Measurements from ENCODE around the gene MIA. TPM values are rescaled to one million over a fixed set of nuclear protein-coding genes. Genes with fewer than 3 reads are reported as not detected.

MIA gene
- total and polyA plus RNA-seq, 2 experiments from 2014 or later: not detected

DNA sequence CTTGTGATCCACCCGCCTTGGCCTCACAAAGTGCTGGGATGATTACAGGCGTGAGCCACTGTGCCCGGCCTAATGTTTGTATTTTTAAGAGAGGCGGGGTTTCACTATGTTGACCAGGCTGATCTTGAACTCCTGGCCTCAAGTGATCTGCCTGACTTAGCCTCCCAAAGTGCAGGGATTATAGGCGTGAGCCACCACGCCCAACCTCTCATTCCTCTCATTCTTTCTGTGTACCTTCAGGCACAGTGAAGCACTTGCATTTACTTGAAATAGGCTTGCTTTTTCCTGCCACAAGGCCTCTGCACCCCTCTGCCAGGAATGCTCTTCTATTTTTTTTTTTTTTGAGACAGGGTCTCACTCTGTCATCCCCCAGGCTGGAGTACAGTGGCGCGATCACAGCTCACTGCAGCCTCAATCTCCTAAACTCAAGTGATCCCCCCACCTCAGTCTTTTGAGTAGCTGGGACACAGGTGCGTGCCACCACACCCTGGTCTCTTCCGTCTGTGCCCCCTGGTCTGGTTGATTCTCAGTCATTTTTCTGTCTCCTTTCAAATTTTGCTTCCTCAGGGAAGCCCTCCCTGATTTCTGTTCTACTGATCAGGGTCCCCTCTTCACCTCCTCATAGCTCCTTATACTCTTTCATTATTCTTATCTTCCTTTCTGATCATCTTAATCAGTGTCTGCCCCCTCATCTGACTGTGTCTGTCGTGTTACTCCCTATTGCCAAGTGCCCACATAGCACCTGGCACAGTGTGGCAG lies 40.1 kb upstream of the MIA start:
- peaks cover 25% of the 10 kb centered on the region for H3K36me3 ChIP-seq (ENCODE audit: low read depth)

GRCh38 chr19:40736661-40737060 lies 38.7 kb upstream of the MIA start:
- peaks cover 15% of the 10 kb centered on the region for H3K36me3 ChIP-seq (ENCODE audit: low read depth)
- H3K4me3 ChIP-seq: no peak overlapping the region
- TF ChIP-seq EZH2 (IDR thresholded peaks at IDR 0.05; ENCODE audit: insufficient read depth, poor library complexity, severe bottlenecking): no peak
- TF ChIP-seq EZH2phosphoT487 (IDR thresholded peaks at IDR 0.05; ENCODE audit: insufficient read depth, low read depth): no peak
- no peak overlapping the region for H3K9ac ChIP-seq
- in situ Hi-C loops (cut with MboI): no loop called here
- H4K20me1 ChIP-seq (ENCODE audit: insufficient read depth): no peaks in the 10 kb centered on the region
- H2AFZ ChIP-seq: no peak overlapping the region
- peaks cover 16% of the 10 kb centered on the region for H3K4me1 ChIP-seq (ENCODE audit: insufficient read depth)
- H3K27ac ChIP-seq: no peak overlapping the region
- no peaks in the 10 kb centered on the region for H3K79me2 ChIP-seq (ENCODE audit: insufficient read depth)
- H3K4me2 ChIP-seq (ENCODE audit: unreplicated experiment): no peak overlapping the region
- no peak for DNase-seq
- H3K9me2 ChIP-seq (ENCODE audit: insufficient read depth): no peaks in the 10 kb centered on the region
- H3F3A ChIP-seq (ENCODE audit: insufficient read depth): peaks cover 31% of the 10 kb centered on the region
- WGBS, 2 experiments (ENCODE audit: low coverage in 1 of 2, low lambda C conversion rate in 2 of 2, missing lambda C conversion rate in 2 of 2): 91 to 92% methylated on average over 9 of the region's 9 CpGs
- H3K9me3 ChIP-seq (ENCODE audit: low read depth): no peaks in the 10 kb centered on the region
- H3K27me3 ChIP-seq (replicated peaks; ENCODE audit: insufficient read depth): no peaks in the 10 kb centered on the region

More for the DNA sequence above, 40.1 kb upstream of the MIA start:
- no peak overlapping the region for H3K4me2 ChIP-seq (ENCODE audit: unreplicated experiment)
- H3K4me1 ChIP-seq (ENCODE audit: insufficient read depth): peaks cover 5% of the 10 kb centered on the region
- no peak for DNase-seq
- in situ Hi-C loops (cut with MboI): no loop called here
- H3K9ac ChIP-seq: no peak overlapping the region
- no peaks in the 10 kb centered on the region for H3K79me2 ChIP-seq (ENCODE audit: insufficient read depth)
- 95% methylated on average over 11 of the region's 11 CpGs for WGBS, 2 experiments (ENCODE audit: low coverage in 1 of 2, low lambda C conversion rate in 2 of 2, missing lambda C conversion rate in 2 of 2)
- peaks cover 20% of the 10 kb centered on the region for H3F3A ChIP-seq (ENCODE audit: insufficient read depth)
- H2AFZ ChIP-seq: no peak overlapping the region
- H3K27ac ChIP-seq: no peak overlapping the region
- no peak overlapping the region for H3K4me3 ChIP-seq
- no peaks in the 10 kb centered on the region for H3K9me3 ChIP-seq (ENCODE audit: low read depth)
- H3K27me3 ChIP-seq (replicated peaks; ENCODE audit: insufficient read depth): no peaks in the 10 kb centered on the region
- H4K20me1 ChIP-seq (ENCODE audit: insufficient read depth): no peaks in the 10 kb centered on the region
- TF ChIP-seq EZH2phosphoT487 (IDR thresholded peaks at IDR 0.05; ENCODE audit: insufficient read depth, low read depth) (no peak), EZH2 (IDR thresholded peaks at IDR 0.05; ENCODE audit: insufficient read depth, poor library complexity, severe bottlenecking) (no peak)
- H3K9me2 ChIP-seq (ENCODE audit: insufficient read depth): no peaks in the 10 kb centered on the region

DNA sequence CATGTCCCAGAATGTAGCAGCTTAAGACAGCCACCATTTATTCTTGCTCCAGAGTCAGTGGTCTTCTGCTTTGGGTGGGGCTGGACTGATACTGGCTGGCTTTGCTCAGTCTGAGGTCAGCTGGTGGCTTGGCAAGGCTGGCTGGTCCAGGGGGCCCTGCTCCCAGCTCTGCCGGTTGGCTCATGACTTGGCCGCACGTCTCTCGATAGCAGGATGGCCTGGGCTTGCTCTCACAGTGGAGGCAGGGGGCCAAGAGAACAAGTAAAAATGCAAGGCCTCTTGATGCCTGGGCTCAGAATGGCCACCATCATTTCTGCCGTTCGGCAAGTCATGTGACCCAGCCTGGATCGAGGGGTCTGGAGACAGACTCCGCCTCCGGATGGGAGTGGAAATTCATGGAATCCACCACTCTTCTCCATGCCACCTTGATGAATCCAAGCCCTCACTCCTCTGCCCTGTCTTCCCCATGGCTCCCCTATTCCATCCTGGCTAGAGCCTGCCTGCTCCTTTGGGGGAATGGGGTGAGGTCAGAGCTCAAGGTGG lies 38.1 kb upstream of the MIA start:
- no peak overlapping the region for H3K4me3 ChIP-seq
- no peaks in the 10 kb centered on the region for H3K27me3 ChIP-seq (replicated peaks; ENCODE audit: insufficient read depth)
- no peaks in the 10 kb centered on the region for H3K79me2 ChIP-seq (ENCODE audit: insufficient read depth)
- TF ChIP-seq EZH2 (IDR thresholded peaks at IDR 0.05; ENCODE audit: insufficient read depth, poor library complexity, severe bottlenecking): no peak
- TF ChIP-seq EZH2phosphoT487 (IDR thresholded peaks at IDR 0.05; ENCODE audit: insufficient read depth, low read depth): no peak
- H4K20me1 ChIP-seq (ENCODE audit: insufficient read depth): no peaks in the 10 kb centered on the region
- H3K36me3 ChIP-seq (ENCODE audit: low read depth): peaks cover 15% of the 10 kb centered on the region
- no peak overlapping the region for H3K9ac ChIP-seq
- no peak overlapping the region for H3K27ac ChIP-seq
- DNase-seq: no peak
- peaks cover 16% of the 10 kb centered on the region for H3K4me1 ChIP-seq (ENCODE audit: insufficient read depth)
- H3F3A ChIP-seq (ENCODE audit: insufficient read depth): peaks cover 31% of the 10 kb centered on the region
- no peak overlapping the region for H2AFZ ChIP-seq
- H3K9me3 ChIP-seq (ENCODE audit: low read depth): no peaks in the 10 kb centered on the region
- in situ Hi-C loops (cut with MboI): no loop called here
- no peak overlapping the region for H3K4me2 ChIP-seq (ENCODE audit: unreplicated experiment)
- WGBS, 2 experiments (ENCODE audit: low coverage in 1 of 2, low lambda C conversion rate in 2 of 2, missing lambda C conversion rate in 2 of 2): 55 to 59% methylated on average over 9 of the region's 9 CpGs
- no peaks in the 10 kb centered on the region for H3K9me2 ChIP-seq (ENCODE audit: insufficient read depth)

GRCh38 chr19:40739030-40739839 lies 36.1 kb upstream of the MIA start:
- 54 to 58% methylated on average over 22 of the region's 22 CpGs for WGBS, 2 experiments (ENCODE audit: low coverage in 1 of 2, low lambda C conversion rate in 2 of 2, missing lambda C conversion rate in 2 of 2)
- peak overlapping the region; percentile 96 for H3K27ac ChIP-seq

More at GRCh38 chr19:40739030-40739839, 36.1 kb upstream of the MIA start:
- H3F3A ChIP-seq (ENCODE audit: insufficient read depth): peaks cover 31% of the 10 kb centered on the region
- H3K79me2 ChIP-seq (ENCODE audit: insufficient read depth): no peaks in the 10 kb centered on the region
- no peak for TF ChIP-seq EZH2 (IDR thresholded peaks at IDR 0.05; ENCODE audit: insufficient read depth, poor library complexity, severe bottlenecking)
- no peak for TF ChIP-seq EZH2phosphoT487 (IDR thresholded peaks at IDR 0.05; ENCODE audit: insufficient read depth, low read depth)
- H2AFZ ChIP-seq: no peak overlapping the region
- H4K20me1 ChIP-seq (ENCODE audit: insufficient read depth): no peaks in the 10 kb centered on the region
- no peaks in the 10 kb centered on the region for H3K9me2 ChIP-seq (ENCODE audit: insufficient read depth)
- H3K9ac ChIP-seq: peak overlapping the region; percentile 84
- in situ Hi-C loops (cut with MboI): no loop called here
- no peaks in the 10 kb centered on the region for H3K9me3 ChIP-seq (ENCODE audit: low read depth)
- no peaks in the 10 kb centered on the region for H3K27me3 ChIP-seq (replicated peaks; ENCODE audit: insufficient read depth)
- H3K4me1 ChIP-seq (ENCODE audit: insufficient read depth): peaks cover 16% of the 10 kb centered on the region
- no peak for DNase-seq
- peaks cover under 1% of the 10 kb centered on the region for H3K36me3 ChIP-seq (ENCODE audit: low read depth)
- no peak overlapping the region for H3K4me3 ChIP-seq
- H3K4me2 ChIP-seq (ENCODE audit: unreplicated experiment): no peak overlapping the region

All from GM23248 (cell line).